H1 (cell line): ENCODE data around the gene TTC5. TPM values are rescaled to one million over a fixed set of nuclear protein-coding genes. Genes with fewer than 3 reads are reported as not detected.
A peak's percentile ranks its signal among the peaks of the same experiment; 100 is the strongest.

Experiments used
- polyA plus RNA-seq, 7 experiments: library from polyadenylated mRNA; depleted of rRNA in 3 of 7; stranded (reverse) in 5 of 7; unstranded in 2 of 7; fragments of >200 nt in 5 of 7; fragments of 200-250 nt in 2 of 7; gene quantifications; 1 replicate in 5 of 7; 2 replicates in 1 of 7; 4 replicates in 1 of 7; pipeline versions ENCODE4 v1.2.1 to v1.2.3, GENCODE V29; 2011 to 2013; ENCODE audit warnings: missing spikeins in 2 of 7, mixed read lengths in 2 of 7
- small RNA-seq: library from polyadenylated mRNA; stranded (forward); fragments of <200 nt; extraction: miRNeasy Mini kit (QIAGEN cat#:217004); gene quantifications from one replicate; pipeline ENCODE3, GENCODE V24; 2013; ENCODE audit not compliant: insufficient read depth
- total RNA-seq: library from RNA; stranded (reverse); fragmentation: NEBNext Ultra II Directional; extraction: Animal tissue kit (Norgen Biotek cat#: 25700); gene quantifications from 2 replicates; pipeline ENCODE4 v1.2.1, GENCODE V29; 2021

The TTC5 gene
- total and polyA plus RNA-seq, 2 of the 8 experiments (the other 6 are each of a cell fraction or from before 2014, with no cell fraction given): 9.1 to 18.0 TPM

Small RNA genes within 50 kb of the gene (small RNA-seq; reads per million reads assigned to genes)
- 1.0 reads per million for gene SNORA79B
- 348 reads per million, percentile 99 among the genes with 10 or more reads in this experiment for gene SNORD126

Other genes starting within 250 kb of the TTC5 start
- gene OR4L1, start 245.9 kb downstream of the TTC5 start, total RNA-seq: not detected in 2 replicates
- gene OR4L1, start 245.9 kb downstream of the TTC5 start, polyA plus RNA-seq (2011; rRNA removed): not detected in 2 replicates
- gene OR4K17, start 195.2 kb downstream of the TTC5 start, total RNA-seq: not detected in 2 replicates
- not detected in 2 replicates for gene OR4K17, start 195.2 kb downstream of the TTC5 start, polyA plus RNA-seq (2011; rRNA removed)
- gene OR4N5, start 167.1 kb downstream of the TTC5 start, total RNA-seq: not detected in 2 replicates
- not detected in 2 replicates for gene OR4N5, start 167.1 kb downstream of the TTC5 start, polyA plus RNA-seq (2011; rRNA removed)
- not detected in 2 replicates for gene OR11G2, start 115.1 kb downstream of the TTC5 start, total RNA-seq
- not detected in 2 replicates for gene OR11G2, start 115.1 kb downstream of the TTC5 start, polyA plus RNA-seq (2011; rRNA removed)
- not detected in 2 replicates for gene OR11H6, start 82.2 kb downstream of the TTC5 start, total RNA-seq
- not detected in 2 replicates for gene OR11H6, start 82.2 kb downstream of the TTC5 start, polyA plus RNA-seq (2011; rRNA removed)
- gene OR11H7, start 77.0 kb downstream of the TTC5 start, total RNA-seq: not detected in 2 replicates
- not detected in 2 replicates for gene OR11H7, start 77.0 kb downstream of the TTC5 start, polyA plus RNA-seq (2011; rRNA removed)
- not detected in 2 replicates for gene OR11H4, start 66.7 kb downstream of the TTC5 start, total RNA-seq
- not detected in 2 replicates for gene OR11H4, start 66.7 kb downstream of the TTC5 start, polyA plus RNA-seq (2011; rRNA removed)
- gene CCNB1IP1, start 27.3 kb upstream of the TTC5 start, total RNA-seq: 156 and 173 TPM in 2 replicates
- gene CCNB1IP1, start 27.3 kb upstream of the TTC5 start, polyA plus RNA-seq (2011; rRNA removed): 180 and 277 TPM in 2 replicates
- 41.7 and 42.9 TPM in 2 replicates for gene PARP2, start 37.7 kb upstream of the TTC5 start, total RNA-seq
- gene PARP2, start 37.7 kb upstream of the TTC5 start, polyA plus RNA-seq (2011; rRNA removed): 14.8 and 27.7 TPM in 2 replicates
- gene TEP1, start 107.5 kb upstream of the TTC5 start, total RNA-seq: 9.6 and 10.7 TPM in 2 replicates
- gene TEP1, start 107.5 kb upstream of the TTC5 start, polyA plus RNA-seq (2011; rRNA removed): 6.9 and 8.7 TPM in 2 replicates
- gene KLHL33, start 130.2 kb upstream of the TTC5 start, total RNA-seq: 0.11 TPM in 1 of 2 replicates, not detected in the other
- gene KLHL33, start 130.2 kb upstream of the TTC5 start, polyA plus RNA-seq (2011; rRNA removed): 0.17 and 0.20 TPM in 2 replicates
- 34.4 and 42.3 TPM in 2 replicates for gene OSGEP, start 148.9 kb upstream of the TTC5 start, total RNA-seq
- 78.6 and 89.5 TPM in 2 replicates for gene OSGEP, start 148.9 kb upstream of the TTC5 start, polyA plus RNA-seq (2011; rRNA removed)
- 384 and 404 TPM in 2 replicates for gene APEX1, start 149.3 kb upstream of the TTC5 start, total RNA-seq
- gene APEX1, start 149.3 kb upstream of the TTC5 start, polyA plus RNA-seq (2011; rRNA removed): 663 and 700 TPM in 2 replicates
- 29.5 and 33.4 TPM in 2 replicates for gene PIP4P1, start 155.5 kb upstream of the TTC5 start, total RNA-seq
- gene PIP4P1, start 155.5 kb upstream of the TTC5 start, polyA plus RNA-seq (2011; rRNA removed): 60.0 and 67.7 TPM in 2 replicates
- 108 and 110 TPM in 2 replicates for gene PNP, start 163.5 kb upstream of the TTC5 start, total RNA-seq
- gene PNP, start 163.5 kb upstream of the TTC5 start, polyA plus RNA-seq (2011; rRNA removed): 97.6 and 130 TPM in 2 replicates
- gene RNASE10, start 199.6 kb upstream of the TTC5 start, total RNA-seq: 0.67 TPM in 1 of 2 replicates, not detected in the other
- gene RNASE10, start 199.6 kb upstream of the TTC5 start, polyA plus RNA-seq (2011; rRNA removed): not detected in 2 replicates